Endothelial cell of umbilical vein (primary cell): ENCODE data around the gene TNPO1.

Experiments
- CTCF ChIP-seq, 2 donors: IDR thresholded peaks; 1 replicate in 1 of 2; 2 replicates in 1 of 2; pipeline ENCODE4 v1.5.1; 2011; ENCODE audit warnings: low read length in 2 of 2, mild to moderate bottlenecking in 2 of 2, moderate library complexity in 2 of 2, control low read depth in 1 of 2, inconsistent platforms in 1 of 2, low read depth in 1 of 2; ENCODE audit not compliant: insufficient read depth in 1 of 2; ENCODE audit errors: extremely low read depth in 1 of 2
- EZH2 ChIP-seq: IDR thresholded peaks from 2 replicates; pipeline ENCODE4 v1.6.1; 2012; ENCODE audit warnings: borderline replicate concordance, low read depth, mild to moderate bottlenecking, moderate library complexity, low read length, inconsistent platforms; ENCODE audit not compliant: severe bottlenecking
- GATA2 ChIP-seq: IDR thresholded peaks from 2 replicates; pipeline ENCODE4 v1.7.0; 2011; ENCODE audit warnings: low read depth, mild to moderate bottlenecking, moderate library complexity, mixed read lengths, low read length; ENCODE audit not compliant: insufficient read length, insufficient read depth
- MAX ChIP-seq: IDR thresholded peaks from 2 replicates; pipeline ENCODE4 v1.6.1; 2011; ENCODE audit not compliant: insufficient read depth, insufficient read length
- POLR2A ChIP-seq: IDR thresholded peaks from 2 replicates; pipeline ENCODE4 v1.6.1; 2012; ENCODE audit warnings: low read depth, mild to moderate bottlenecking, control low read depth, low read length
- POLR2AphosphoS5 ChIP-seq: IDR thresholded peaks from 2 replicates; pipeline ENCODE4 v1.6.1; 2012; ENCODE audit warnings: low read depth, mild to moderate bottlenecking, control low read depth, low read length, moderate library complexity; ENCODE audit not compliant: insufficient read depth

GRCh38 chr5:72799721-72800120 is 16.7 kb upstream of the TNPO1 start:
- TF ChIP-seq POLR2A (no peak), GATA2 (no peak), CTCF (IDR thresholded peaks at IDR 0.05; ENCODE audit: extremely low read depth in 1 of 2, insufficient read depth in 1 of 2, low read depth in 1 of 2, low read length in 2 of 2) (no peak), POLR2AphosphoS5 (no peak), EZH2 (no peak), MAX (no peak)
